Measurements from ENCODE around the gene CDK14. TPM values are rescaled to one million over a fixed set of nuclear protein-coding genes. Genes with fewer than 3 reads are reported as not detected.

Gene CDK14
- polyA plus RNA-seq, 1 donor from 2014 or later, result 25.1 TPM

DNA sequence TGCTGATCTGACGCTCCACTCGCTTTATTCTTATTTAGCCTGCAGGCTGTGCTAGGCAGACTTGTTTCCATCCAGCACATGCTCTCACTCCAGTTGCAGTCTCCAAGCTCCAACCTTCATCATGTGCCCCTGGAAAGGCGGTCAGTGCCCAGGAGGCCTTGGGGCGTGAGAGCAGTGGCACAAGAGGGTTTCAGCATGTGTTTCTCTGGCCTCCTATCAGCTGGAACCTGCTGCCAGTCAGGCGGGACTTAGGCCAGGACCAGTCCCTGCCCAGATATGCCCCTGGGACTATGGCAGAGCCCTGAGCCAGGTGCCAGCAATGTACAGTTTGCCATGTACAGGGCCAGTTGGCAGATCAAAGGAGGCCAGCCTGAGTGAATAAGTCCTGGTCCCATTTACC is 337.9 kb downstream of the CDK14 start:
- Histone ChIP-seq H4K20me1 (ENCODE audit: insufficient read depth) (no peaks in the 10 kb centered on the region), H3K9me3 (ENCODE audit: low read length) (no peaks in the 10 kb centered on the region), H3K36me3 (ENCODE audit: insufficient read depth, low read length) (no peaks in the 10 kb centered on the region), H3K4me2 (ENCODE audit: low read length) (no peak overlapping the region), H3K27ac (ENCODE audit: low read length) (no peak overlapping the region), H2AFZ (ENCODE audit: low read depth, low read length) (no peak overlapping the region), H3K79me2 (replicated peaks; ENCODE audit: insufficient read depth, low read length) (no peaks in the 10 kb centered on the region), H3K4me3 (ENCODE audit: low read length) (no peak overlapping the region), H3F3A (ENCODE audit: insufficient read depth, low read length, poor library complexity, severe bottlenecking) (no peaks in the 10 kb centered on the region), H3K9me2 (ENCODE audit: insufficient read depth, low read length) (no peaks in the 10 kb centered on the region), H3K9ac (ENCODE audit: low read length) (no peak overlapping the region), H3K27me3 (ENCODE audit: insufficient read depth, low read depth, low read length) (no peaks in the 10 kb centered on the region)
- TF ChIP-seq EZH2 (IDR thresholded peaks at IDR 0.05; ENCODE audit: borderline replicate concordance, insufficient read depth, low read length, poor library complexity, severe bottlenecking) (no peak), SMC3 (conservative IDR thresholded peaks at IDR 0.05; ENCODE audit: poor library complexity) (no peak), MXI1 (conservative IDR thresholded peaks at IDR 0.05; ENCODE audit: poor library complexity, severe bottlenecking) (no peak), CTCF (IDR thresholded peaks at IDR 0.05; ENCODE audit: poor library complexity, severe bottlenecking) (no peak), POLR2AphosphoS5 (IDR thresholded peaks at IDR 0.05) (no peak), TAF1 (IDR thresholded peaks at IDR 0.05; ENCODE audit: low read depth) (no peak), RAD21 (conservative IDR thresholded peaks at IDR 0.05) (no peak), REST (IDR thresholded peaks at IDR 0.05; ENCODE audit: borderline replicate concordance) (no peak), EP300 (conservative IDR thresholded peaks at IDR 0.05; ENCODE audit: poor library complexity, severe bottlenecking) (no peak)

DNA sequence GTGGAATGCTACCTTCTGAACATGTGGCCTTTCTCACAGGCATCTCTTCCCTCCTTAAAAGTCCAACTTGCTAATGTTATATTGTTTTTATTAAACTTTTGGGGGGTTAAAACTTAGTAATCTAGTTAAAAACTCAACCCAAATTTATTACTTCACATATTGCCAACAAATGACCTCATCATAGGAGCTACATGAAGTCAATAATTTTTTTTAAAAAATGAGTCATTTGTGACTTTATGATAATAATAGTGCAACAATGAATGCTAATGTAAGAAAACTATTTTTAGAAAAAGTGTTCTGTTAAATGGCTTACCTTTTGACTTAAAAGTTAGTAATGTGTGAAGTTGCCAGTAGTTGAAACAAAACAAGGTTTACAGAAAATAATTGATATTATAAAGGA is 342.2 kb downstream of the CDK14 start:
- H3K36me3 ChIP-seq (ENCODE audit: insufficient read depth, low read length), result no peaks in the 10 kb centered on the region
- H3K9me3 ChIP-seq (ENCODE audit: low read length), result no peaks in the 10 kb centered on the region
- no peaks in the 10 kb centered on the region for H4K20me1 ChIP-seq (ENCODE audit: insufficient read depth)
- H3K9me2 ChIP-seq (ENCODE audit: insufficient read depth, low read length), result no peaks in the 10 kb centered on the region
- TF ChIP-seq REST (IDR thresholded peaks at IDR 0.05; ENCODE audit: borderline replicate concordance) (no peak), EP300 (conservative IDR thresholded peaks at IDR 0.05; ENCODE audit: poor library complexity, severe bottlenecking) (no peak), RAD21 (conservative IDR thresholded peaks at IDR 0.05) (no peak), TAF1 (IDR thresholded peaks at IDR 0.05; ENCODE audit: low read depth) (no peak), MXI1 (conservative IDR thresholded peaks at IDR 0.05; ENCODE audit: poor library complexity, severe bottlenecking) (no peak), POLR2AphosphoS5 (IDR thresholded peaks at IDR 0.05) (no peak), SMC3 (conservative IDR thresholded peaks at IDR 0.05; ENCODE audit: poor library complexity) (no peak), EZH2 (IDR thresholded peaks at IDR 0.05; ENCODE audit: borderline replicate concordance, insufficient read depth, low read length, poor library complexity, severe bottlenecking) (no peak), CTCF (IDR thresholded peaks at IDR 0.05; ENCODE audit: poor library complexity, severe bottlenecking) (no peak)
- no peak overlapping the region for H3K4me2 ChIP-seq (ENCODE audit: low read length)
- no peaks in the 10 kb centered on the region for H3F3A ChIP-seq (ENCODE audit: insufficient read depth, low read length, poor library complexity, severe bottlenecking)
- no peak overlapping the region for H3K4me3 ChIP-seq (ENCODE audit: low read length)
- H2AFZ ChIP-seq (ENCODE audit: low read depth, low read length), result no peak overlapping the region
- H3K27ac ChIP-seq (ENCODE audit: low read length), result no peak overlapping the region
- H3K9ac ChIP-seq (ENCODE audit: low read length), result no peak overlapping the region
- H3K27me3 ChIP-seq (ENCODE audit: insufficient read depth, low read depth, low read length), result no peaks in the 10 kb centered on the region
- no peaks in the 10 kb centered on the region for H3K79me2 ChIP-seq (replicated peaks; ENCODE audit: insufficient read depth, low read length)
